HG02642 (cell line): Measurements from ENCODE around the gene TP53.
"Not testable (repeated sequence)": the region's sequence is repeated elsewhere in the genome, so short reads cannot be mapped to it uniquely, and the experiment has no call there.

Source experiments
- ATAC-seq: cut with Tn5 transposase; IDR thresholded peaks from one replicate; pipeline ENCODE4 v1.9.1; 2021; ENCODE audit warnings: mild to moderate bottlenecking; ENCODE audit not compliant: unreplicated experiment, poor library complexity

Gene TP53

DNA sequence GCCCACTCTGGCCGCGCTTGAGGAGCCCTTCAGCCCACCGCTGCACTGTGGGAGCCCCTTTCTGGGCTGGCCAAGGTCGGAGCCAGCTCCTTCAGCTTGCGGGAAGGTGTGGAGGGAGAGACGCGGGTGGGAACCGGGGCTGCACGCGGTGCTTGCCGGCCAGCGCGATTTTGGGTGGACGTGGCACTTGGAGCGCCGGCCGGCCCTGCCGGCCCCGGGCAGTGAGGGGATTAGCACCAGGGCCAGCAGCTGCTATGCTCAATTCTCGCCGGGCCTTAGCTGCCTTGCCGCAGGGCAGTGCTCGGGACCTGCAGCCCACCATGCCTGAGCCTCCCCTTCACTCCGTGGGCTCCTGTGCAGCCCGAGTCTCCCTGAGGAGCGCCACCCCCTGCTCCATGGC, 46.5 kb downstream of the TP53 start:
- no peak for ATAC-seq

DNA sequence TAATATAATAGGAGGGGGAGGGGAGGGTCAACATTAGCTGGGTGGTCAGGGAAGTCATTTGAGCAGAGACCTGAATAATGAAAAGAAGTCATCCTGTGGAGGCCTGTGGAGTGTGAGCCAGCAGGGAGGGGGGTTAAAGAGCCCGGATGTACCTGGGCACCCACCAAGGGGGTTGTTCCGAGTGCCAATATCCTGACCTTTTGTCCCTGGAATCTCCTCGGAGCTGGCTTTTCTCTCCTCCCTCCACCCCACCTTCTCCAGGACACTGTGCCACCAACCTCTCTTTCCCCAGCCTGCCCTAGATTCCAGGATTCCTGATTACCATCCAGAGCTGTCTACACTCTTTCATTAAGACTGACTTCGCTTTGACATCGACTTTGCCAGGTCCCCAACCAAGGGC, 51.1 kb downstream of the TP53 start:
- ATAC-seq, result no peak

DNA sequence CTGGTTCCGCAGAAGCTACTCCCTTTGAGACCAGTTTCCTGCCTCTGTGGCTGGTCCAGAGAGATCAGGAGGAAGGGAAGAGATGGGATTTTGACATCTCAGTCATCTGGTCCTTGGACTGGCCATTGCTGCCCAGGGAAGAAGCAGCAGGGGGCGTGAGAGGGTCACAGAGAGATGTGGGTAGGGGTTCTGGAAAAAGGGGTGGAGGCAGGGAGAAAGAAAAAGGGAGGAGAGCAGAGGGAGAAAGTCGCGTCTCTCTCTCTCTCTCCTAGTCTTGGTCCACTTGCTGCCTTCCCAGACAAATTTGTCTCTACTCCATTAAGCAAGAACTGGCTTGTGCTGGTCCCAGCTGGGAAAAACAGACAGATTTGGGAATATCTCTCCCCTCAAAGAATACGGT, 52.9 kb downstream of the TP53 start:
- ATAC-seq, result no peak

DNA sequence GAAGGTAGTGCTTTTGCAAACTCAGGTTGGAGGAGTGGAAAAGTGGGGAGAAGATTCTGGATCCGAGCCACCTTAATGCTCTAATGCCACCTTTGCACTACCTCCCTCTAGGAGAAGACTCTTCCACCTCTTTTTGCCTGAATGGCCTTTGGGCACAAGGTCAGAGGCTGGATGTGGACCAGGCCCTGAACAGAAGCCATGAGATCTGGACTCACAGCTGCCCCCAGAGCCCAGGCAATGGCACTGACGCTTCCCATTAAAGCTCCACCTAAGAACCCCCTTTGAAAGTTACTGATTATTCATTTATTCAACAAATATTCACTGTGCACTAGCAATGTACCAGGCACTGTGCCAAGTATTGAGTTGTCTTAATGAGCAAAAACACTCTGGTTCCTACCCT, 54.2 kb downstream of the TP53 start:
- ATAC-seq, result no peak

DNA sequence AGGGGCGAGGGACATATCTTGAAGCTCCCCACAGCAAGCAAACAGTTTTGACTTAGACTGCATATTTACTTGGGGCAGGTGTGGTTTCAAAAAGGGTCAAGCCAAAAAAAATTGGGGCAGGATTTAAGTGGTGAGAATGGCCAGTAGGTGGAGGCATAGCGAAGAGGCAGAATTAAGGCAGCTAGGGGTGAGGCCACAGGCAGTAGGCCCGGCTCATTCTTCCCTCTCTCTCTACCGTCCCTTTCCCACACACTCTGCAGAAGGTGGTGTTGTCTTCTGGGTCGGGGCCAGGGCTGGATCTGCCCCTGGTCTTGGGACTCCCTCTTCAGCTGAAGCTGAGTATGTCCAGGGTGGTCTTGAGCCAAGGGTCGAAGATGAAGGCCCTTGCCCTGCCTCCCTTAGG, 54.8 kb downstream of the TP53 start:
- ATAC-seq, result no peak

DNA sequence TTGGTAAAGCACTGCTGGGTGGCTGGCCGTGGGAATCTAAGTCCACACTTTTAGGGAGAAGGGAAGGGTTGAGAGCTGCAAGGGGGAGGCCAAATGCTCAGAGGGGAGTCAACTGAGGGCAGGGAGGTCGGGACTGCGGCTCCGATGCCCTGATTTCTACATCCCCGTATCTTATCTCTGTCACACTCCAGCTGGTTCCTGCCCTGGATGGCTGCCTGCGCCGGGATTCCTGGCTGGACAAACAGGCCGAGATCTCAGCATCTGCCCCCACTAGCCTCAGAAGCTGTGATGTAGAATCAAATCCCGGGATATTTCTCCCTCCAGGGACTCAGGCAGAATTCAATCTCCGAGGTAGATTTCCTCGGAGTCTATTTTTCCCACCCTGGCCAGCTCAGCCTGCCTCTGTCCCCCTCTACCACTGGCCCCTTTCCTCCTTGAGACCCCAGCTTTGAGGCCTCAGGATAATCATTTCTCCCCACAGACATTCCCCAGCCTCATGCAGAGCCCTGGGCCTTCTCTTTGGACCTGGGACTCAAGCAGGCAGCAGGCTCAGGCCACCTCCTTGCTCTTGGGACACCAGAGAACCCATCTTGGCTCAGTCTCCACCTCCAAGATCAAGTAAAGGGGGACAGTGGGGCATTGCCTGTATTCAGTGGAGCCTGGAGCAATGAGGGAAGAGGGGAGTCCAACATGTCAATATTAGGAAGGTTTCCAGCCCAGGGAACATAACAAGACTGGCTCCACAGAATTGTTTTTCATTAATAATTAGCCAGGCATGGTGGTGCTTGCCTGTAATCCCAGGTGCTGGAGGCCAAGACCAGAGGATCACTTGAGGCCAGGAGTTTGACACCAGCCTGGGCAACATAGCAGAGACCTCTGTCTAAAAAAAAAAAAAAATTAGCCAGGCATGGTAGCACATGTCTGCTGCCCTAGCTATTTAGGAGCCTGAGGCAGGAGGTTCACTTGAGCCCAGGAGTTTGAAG, 55.6 kb downstream of the TP53 start:
- no peak for ATAC-seq

DNA sequence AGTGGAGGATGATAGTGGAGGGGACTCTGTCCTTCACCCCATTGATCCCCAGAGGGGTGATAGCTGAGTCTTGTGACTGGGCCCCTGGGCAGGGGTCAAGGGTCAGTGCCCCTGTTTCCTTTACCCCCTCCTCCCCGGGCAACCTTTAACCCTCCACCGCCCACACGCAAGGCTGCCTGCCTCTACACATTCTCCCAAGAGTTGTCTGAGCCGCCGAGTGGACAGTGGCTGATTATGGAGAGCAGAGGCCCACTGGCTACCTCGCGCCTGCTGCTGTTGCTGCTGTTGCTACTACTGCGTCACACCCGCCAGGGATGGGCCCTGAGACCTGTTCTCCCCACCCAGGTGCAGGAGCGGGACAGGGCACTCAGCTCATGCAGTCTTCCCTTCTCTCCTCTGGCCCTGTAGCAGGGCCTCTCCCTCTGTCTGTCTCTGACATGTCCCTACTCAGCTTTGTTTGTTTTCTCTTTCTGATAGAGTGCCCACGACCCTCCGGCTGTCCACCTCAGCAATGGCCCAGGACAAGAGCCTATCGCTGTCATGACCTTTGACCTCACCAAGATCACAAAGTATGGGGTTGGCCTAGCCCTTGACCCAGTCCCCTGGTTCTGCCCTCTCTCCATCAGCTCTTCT, 57.2 kb downstream of the TP53 start, which contains the start of gene SHBG:
Gene SHBG, plus strand, starts transcription at position 197 of the 633 bp plus-strand sequence. Its CDS starts 38 bp downstream, at position 235.
- ATAC-seq, result no peak

DNA sequence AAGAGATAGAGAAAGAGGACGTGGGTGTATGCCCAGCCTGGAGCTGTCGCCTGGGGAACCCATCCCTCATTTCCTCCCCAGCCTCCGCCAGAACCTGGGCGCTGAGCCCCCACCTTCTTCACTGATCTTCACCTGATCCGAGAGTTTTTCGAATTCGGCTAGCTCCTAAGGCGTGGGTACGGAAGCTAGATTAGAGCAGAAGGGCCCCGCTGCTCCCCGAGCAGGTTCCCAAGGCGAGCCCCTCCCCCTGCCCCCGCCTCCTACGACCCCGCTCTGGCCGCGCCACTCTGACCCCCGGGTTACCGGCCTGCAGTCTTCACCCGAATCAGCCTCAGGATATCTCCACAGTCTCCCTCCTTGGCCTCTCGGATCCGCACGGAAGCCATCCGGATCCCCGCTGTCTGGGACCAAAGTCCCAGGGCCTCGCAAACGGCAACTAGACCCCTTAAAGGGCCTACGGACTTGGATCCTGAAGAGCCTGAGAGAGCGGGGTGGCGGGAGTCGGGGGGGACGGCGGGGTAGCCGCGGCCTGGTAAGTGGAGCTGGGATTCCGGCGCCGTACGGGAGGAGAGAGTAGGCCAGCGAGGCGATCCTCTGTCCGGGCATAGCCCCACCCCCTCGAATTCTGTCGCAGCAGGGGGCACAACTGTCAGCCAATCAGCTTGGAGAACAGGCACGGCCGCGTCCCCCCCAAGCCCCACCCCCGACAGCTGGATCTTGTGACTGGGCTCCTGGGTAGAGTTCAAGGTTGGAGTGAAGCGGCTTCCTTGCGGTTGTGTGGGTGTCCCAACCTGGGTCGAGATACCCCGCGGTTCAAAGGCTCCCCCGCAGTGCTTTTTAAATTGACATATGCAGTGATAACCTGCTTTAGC, 59.8 kb downstream of the TP53 start, which contains the start of gene SAT2:
Gene SAT2, minus strand, starts transcription at position 572 of the 872 bp plus-strand sequence. Its CDS starts 186 bp downstream, at position 386.
- peak; percentile 93 for ATAC-seq

DNA sequence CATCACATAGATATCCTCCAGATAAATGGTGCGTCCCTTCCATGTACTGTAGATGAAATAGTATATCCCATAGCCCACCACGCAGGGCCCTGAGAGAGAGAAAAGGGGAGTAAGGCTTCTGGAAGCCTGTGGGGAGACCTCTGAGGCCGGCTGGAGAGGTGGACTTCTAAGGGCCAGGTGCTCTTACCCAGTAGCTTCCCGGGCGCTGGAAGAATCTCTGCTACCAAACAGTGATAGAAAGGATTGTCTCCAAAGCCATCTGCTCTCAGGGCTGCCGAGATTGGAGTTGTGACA, 60.4 kb downstream of the TP53 start:
- no peak for ATAC-seq

DNA sequence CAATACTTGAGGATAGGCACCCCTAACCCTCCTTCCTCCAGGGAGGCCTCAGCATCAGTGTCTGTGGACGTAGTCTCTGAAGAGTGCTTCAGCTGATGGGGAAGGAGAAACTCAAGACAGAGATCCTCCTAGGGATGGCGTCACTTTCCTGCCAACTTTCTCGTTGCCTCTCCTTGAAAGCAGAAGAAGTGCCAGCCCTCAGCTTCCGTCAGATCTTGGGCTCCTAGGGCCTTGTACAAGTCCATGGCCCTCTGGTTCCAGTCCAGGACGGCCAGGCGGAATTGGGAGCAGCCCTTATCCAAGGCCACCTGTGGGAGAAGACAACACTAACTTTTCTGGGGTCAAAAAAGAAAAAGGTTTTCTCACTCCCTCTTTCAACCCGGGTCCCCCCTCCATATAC, 61.0 kb downstream of the TP53 start:
- ATAC-seq, result no peak

DNA sequence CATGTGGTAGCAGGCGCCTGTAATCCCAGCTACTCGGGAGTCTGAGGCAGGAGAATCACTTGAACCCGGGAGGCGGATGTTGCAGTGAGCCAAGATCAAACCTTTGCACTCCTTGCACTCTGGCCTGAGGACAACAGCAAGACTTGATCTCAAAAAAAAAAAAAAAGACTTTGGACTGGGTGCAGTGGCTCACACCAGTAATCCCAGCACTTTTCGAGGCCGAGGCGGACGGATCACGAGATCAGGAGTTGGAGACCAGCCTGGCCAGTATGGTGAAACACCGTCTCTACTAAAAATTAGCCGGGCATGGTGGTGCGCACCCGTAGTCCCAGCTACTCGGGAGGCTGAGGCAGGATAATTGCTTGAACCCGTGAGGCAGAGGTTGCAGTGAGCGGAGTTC, 61.5 kb downstream of the TP53 start:
- not testable (repeated sequence) for ATAC-seq

DNA sequence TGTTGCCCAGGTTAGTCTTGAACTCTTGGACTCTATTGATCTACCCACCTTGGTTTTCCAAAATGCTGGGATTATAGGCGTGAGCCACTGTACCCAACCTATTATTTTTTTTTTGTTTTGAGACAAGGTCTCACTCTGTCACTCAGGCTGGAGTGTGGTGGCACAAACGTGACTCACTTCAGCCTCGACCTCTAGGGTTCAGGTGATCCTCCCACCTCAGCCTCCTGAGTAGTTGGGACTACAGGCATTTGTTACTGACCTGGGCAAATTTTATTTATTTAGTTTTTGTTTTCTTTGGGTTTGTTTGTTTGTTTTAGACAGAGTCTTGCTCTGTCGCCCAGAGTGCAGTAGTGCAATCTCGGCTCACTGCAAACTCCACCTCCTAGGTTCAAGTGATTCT, 63.6 kb downstream of the TP53 start:
- no peak for ATAC-seq

DNA sequence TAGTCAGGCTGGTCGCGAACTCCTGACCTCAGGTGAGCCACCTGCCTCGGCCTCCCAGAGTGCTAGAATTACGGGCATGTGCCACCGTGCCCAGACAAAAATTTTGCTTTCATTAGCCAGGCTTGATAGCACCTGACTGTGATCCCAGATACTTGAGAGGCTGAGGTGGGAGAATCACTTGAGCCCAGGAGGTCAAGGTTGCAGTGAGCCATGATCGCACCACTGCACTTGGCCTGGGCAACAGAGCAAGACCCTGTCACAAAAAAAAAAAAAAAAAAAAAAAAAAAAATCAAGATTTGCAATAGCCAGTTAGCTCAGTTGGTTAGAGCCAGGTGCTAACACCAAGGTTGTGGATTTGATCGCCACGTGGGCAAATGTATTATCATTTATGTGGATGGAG, 66.5 kb downstream of the TP53 start:
- no peak for ATAC-seq

DNA sequence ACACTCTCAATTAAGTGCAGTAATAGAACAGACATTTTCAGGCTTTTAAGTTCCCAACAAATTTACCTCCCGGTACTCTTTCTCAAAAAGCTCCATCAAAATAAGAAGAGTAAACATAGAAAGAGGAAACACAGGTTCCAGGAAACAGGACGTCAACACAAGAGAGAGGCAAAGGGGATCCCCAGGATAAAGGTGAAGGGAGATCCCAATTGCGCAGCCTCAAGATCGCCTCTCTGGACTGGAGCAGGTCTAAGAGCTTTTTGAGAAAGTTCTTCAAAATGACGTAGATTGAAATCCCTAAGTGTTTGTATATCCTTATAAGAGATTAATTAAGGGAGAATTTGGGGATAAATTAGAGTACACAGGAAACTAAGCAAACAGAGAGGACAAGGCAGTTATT, 68.7 kb downstream of the TP53 start:
- ATAC-seq, result no peak
